Measurements from ENCODE around the gene GHRH.

The GHRH gene

DNA sequence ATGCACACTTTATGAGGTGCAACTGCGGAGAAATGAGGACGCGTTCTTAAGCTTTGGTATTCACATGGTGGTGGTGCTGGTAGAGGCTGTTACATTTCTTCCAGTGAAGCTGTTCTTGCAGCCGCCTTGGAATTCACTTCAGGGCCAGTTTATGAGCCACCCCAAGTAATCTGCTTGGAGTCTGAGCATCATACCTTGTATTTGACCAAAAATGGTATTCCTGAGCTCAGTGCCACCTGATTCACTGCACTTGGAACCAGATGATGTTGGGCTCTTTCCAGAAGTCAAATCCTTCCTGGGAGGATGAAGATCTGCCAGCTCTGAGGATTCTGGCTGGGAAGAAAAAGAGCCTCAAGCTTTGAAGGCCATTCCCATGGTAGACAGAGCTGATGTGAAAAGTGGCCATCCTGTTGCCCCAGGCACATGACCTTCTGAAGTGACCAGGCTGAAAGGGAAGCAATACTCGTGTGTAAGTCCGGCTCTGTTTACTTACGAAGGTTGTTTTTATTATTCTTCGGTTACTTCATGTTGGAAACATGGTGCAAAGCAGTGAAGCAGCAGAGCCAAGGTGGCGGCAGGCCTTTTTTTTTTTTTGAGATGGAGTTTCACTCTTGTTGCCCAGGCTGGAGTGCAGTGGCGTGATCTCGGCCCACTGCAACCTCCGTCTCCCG, 35.6 kb upstream of the GHRH start:
- Histone ChIP-seq H3K9me3 (ENCODE audit: severe bottlenecking) (no peaks in the 10 kb centered on the region), H3K36me3 (ENCODE audit: low read depth) (peaks cover 63% of the 10 kb centered on the region), H3K4me1 (ENCODE audit: insufficient read depth, poor library complexity, severe bottlenecking) (peaks cover 51% of the 10 kb centered on the region), H3K27ac (ENCODE audit: poor library complexity, severe bottlenecking) (peak overlapping the region; percentile 97), H3K27me3 (ENCODE audit: insufficient read depth, poor library complexity, severe bottlenecking) (no peaks in the 10 kb centered on the region), H3K4me3 (ENCODE audit: severe bottlenecking) (no peak overlapping the region)
- TF ChIP-seq, protein P1, sequence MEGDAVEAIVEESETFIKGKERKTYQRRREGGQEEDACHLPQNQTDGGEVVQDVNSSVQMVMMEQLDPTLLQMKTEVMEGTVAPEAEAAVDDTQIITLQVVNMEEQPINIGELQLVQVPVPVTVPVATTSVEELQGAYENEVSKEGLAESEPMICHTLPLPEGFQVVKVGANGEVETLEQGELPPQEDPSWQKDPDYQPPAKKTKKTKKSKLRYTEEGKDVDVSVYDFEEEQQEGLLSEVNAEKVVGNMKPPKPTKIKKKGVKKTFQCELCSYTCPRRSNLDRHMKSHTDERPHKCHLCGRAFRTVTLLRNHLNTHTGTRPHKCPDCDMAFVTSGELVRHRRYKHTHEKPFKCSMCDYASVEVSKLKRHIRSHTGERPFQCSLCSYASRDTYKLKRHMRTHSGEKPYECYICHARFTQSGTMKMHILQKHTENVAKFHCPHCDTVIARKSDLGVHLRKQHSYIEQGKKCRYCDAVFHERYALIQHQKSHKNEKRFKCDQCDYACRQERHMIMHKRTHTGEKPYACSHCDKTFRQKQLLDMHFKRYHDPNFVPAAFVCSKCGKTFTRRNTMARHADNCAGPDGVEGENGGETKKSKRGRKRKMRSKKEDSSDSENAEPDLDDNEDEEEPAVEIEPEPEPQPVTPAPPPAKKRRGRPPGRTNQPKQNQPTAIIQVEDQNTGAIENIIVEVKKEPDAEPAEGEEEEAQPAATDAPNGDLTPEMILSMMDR (IDR thresholded peaks at IDR 0.05; ENCODE audit: poor library complexity, severe bottlenecking), result no peak
- ATAC-seq (ENCODE audit: low read depth) (0 out of 3 replicates have a peak, but pooled peaks have one; percentile 2), DNase-seq (ENCODE audit: low spot score) (no peak)

DNA sequence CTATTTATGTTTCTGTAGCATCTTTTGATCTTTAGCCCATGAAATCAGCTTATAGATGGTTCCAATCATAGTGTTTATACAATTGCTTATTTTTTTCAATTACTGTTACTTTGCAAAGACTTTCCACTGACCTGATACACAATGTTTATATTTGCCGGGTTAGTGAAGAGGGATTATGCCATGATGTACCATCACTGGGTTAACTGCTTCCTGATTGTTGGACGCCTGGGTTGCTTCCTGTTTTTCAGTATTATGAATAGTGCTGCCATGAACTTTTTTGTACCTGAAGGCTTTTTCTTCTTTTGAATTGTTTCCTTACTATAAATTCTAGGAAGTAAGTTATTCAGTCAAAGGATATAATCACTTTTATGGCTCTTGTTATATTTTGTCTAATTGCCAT, 34.8 kb upstream of the GHRH start:
- H3K9me3 ChIP-seq (ENCODE audit: severe bottlenecking), result no peaks in the 10 kb centered on the region
- peaks cover 57% of the 10 kb centered on the region for H3K4me1 ChIP-seq (ENCODE audit: insufficient read depth, poor library complexity, severe bottlenecking)
- no peaks in the 10 kb centered on the region for H3K27me3 ChIP-seq (ENCODE audit: insufficient read depth, poor library complexity, severe bottlenecking)
- peaks cover 63% of the 10 kb centered on the region for H3K36me3 ChIP-seq (ENCODE audit: low read depth)
- TF ChIP-seq, protein P1 (IDR thresholded peaks at IDR 0.05; ENCODE audit: poor library complexity, severe bottlenecking), result no peak
- ATAC-seq (ENCODE audit: low read depth) (no peak), DNase-seq (ENCODE audit: low spot score) (no peak)
- peak overlapping the region; percentile 97 for H3K27ac ChIP-seq (ENCODE audit: poor library complexity, severe bottlenecking)
- no peak overlapping the region for H3K4me3 ChIP-seq (ENCODE audit: severe bottlenecking)

DNA sequence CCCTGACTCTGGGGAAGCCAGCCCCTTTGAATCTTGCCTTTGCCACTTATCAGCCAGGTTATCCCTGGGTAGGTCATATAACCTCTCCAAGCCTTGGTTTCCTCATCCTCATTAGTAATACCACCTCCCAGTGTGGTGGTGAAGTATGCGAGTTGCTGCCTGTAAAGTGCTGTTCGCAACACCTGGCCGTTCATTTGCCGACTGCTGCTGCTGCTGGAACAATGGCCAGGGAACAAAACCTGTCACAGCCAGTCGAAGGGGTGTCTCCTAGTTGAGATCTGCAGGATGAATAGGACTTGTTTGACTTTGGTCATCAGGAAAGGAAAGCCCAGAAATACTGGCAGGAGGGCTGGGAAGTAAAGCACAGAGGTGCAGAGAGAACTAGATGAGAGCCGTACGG, 34.0 kb upstream of the GHRH start:
- Histone ChIP-seq H3K4me3 (ENCODE audit: severe bottlenecking) (no peak overlapping the region), H3K4me1 (ENCODE audit: insufficient read depth, poor library complexity, severe bottlenecking) (peaks cover 65% of the 10 kb centered on the region), H3K36me3 (ENCODE audit: low read depth) (peaks cover 63% of the 10 kb centered on the region), H3K27me3 (ENCODE audit: insufficient read depth, poor library complexity, severe bottlenecking) (no peaks in the 10 kb centered on the region), H3K9me3 (ENCODE audit: severe bottlenecking) (no peaks in the 10 kb centered on the region), H3K27ac (ENCODE audit: poor library complexity, severe bottlenecking) (peak overlapping the region; percentile 97)
- ATAC-seq (ENCODE audit: low read depth) (peak; percentile 81), DNase-seq (ENCODE audit: low spot score) (peak; percentile 99)
- TF ChIP-seq, protein P1 (IDR thresholded peaks at IDR 0.05; ENCODE audit: poor library complexity, severe bottlenecking), result no peak

DNA sequence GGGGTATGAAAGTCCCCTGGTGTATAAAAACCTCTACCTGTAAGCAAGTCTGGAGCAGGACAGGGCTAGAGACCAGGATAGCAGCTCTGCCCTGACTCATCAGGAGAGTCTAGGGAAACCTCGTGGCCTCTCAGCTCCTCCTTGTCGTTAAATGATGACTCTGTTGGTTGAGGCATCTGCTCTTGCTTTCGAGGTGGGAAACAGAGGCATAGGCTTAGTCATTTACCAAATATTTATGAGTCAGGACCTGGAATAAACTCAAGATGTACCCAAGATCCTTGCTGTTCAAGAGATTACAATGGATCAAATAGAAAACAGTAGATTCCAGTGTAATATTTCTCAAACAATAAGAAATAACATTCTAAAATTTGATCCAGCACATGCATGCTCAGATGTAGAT, 33.4 kb upstream of the GHRH start:
- Histone ChIP-seq H3K9me3 (ENCODE audit: severe bottlenecking) (no peaks in the 10 kb centered on the region), H3K4me3 (ENCODE audit: severe bottlenecking) (no peak overlapping the region), H3K4me1 (ENCODE audit: insufficient read depth, poor library complexity, severe bottlenecking) (peaks cover 65% of the 10 kb centered on the region), H3K27ac (ENCODE audit: poor library complexity, severe bottlenecking) (peak overlapping the region; percentile 97), H3K36me3 (ENCODE audit: low read depth) (peaks cover 60% of the 10 kb centered on the region), H3K27me3 (ENCODE audit: insufficient read depth, poor library complexity, severe bottlenecking) (no peaks in the 10 kb centered on the region)
- DNase-seq (ENCODE audit: low spot score) (peak; percentile 100), ATAC-seq (ENCODE audit: low read depth) (peak; percentile 90)
- TF ChIP-seq, protein P1 (IDR thresholded peaks at IDR 0.05; ENCODE audit: poor library complexity, severe bottlenecking), result no peak

DNA sequence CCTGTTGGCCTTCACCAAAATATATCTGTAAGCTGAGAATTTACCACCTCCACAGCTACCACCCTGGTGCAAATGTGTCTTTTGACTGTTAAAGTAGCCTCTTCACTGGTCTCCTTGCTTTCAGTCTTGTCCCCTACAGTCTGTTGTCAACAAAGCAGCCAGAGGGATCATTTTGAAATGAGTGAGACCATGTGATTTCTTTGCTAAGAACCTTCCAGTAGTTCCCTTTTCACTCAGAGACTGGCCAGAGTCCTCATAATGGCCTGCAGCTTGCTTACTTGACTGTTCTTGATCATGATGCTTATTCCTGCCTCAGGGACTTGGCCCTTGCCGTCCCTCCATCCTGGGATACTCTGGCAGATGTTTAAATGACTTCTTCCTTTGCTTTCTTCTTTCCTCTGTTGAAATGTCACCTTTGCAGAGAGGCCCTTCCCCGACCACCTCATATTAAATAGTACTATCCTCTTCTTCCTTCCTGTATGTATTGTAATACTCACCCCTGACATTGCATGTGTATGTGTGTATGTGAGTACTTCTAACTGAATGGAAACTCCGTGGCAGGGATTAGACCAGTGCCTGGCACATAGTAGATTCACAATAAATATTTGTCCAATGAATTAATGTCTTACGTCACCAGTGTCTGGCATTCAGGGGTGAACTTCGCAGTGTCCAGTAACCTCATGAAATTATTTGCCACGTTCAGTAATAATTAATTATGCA, 32.8 kb upstream of the GHRH start:
- DNase-seq (ENCODE audit: low spot score), result no peak
- TF ChIP-seq, protein P1 (IDR thresholded peaks at IDR 0.05; ENCODE audit: poor library complexity, severe bottlenecking), result no peak
- Histone ChIP-seq H3K27ac (ENCODE audit: poor library complexity, severe bottlenecking) (peak overlapping the region; percentile 97), H3K4me3 (ENCODE audit: severe bottlenecking) (no peak overlapping the region), H3K9me3 (ENCODE audit: severe bottlenecking) (no peaks in the 10 kb centered on the region), H3K36me3 (ENCODE audit: low read depth) (peaks cover 57% of the 10 kb centered on the region), H3K4me1 (ENCODE audit: insufficient read depth, poor library complexity, severe bottlenecking) (peaks cover 65% of the 10 kb centered on the region), H3K27me3 (ENCODE audit: insufficient read depth, poor library complexity, severe bottlenecking) (no peaks in the 10 kb centered on the region)
- peak; percentile 21 for ATAC-seq (ENCODE audit: low read depth)
